Progenitor cell of endocrine pancreas (in vitro differentiated cells): ENCODE data around the gene NFIX. TPM values are rescaled to one million over a fixed set of nuclear protein-coding genes. Genes with fewer than 3 reads are reported as not detected.

Source experiments
- DNase-seq: peaks from one replicate; pipeline ENCODE4 v3.0.0; 2021; ENCODE audit warnings: low spot score; ENCODE audit not compliant: unreplicated experiment
- H3K27ac Mint-ChIP-seq: 2 replicates; pipeline ENCODE4 v1.8.0; 2021; ENCODE audit warnings: mild to moderate bottlenecking, moderate library complexity, mixed read lengths
- H3K27me3 Mint-ChIP-seq: 2 replicates; pipeline ENCODE4 v1.8.0; 2021; ENCODE audit warnings: mixed read lengths
- H3K36me3 Mint-ChIP-seq: 2 replicates; pipeline ENCODE4 v1.8.0; 2022; ENCODE audit warnings: mixed read lengths; ENCODE audit not compliant: insufficient read depth
- H3K4me1 Mint-ChIP-seq: 2 replicates; pipeline ENCODE4 v1.8.0; 2021; ENCODE audit warnings: low read depth, mixed read lengths
- H3K4me3 Mint-ChIP-seq: 2 replicates; pipeline ENCODE4 v1.8.0; 2021; ENCODE audit warnings: low read depth, mild to moderate bottlenecking, moderate library complexity, mixed read lengths
- H3K9me3 Mint-ChIP-seq: 2 replicates; pipeline ENCODE4 v1.8.0; 2021; ENCODE audit warnings: low read depth, mixed read lengths
- CTCF ChIP-seq: fragments of 200-600 bp; sonication (generic); IDR thresholded peaks from one replicate; pipeline ENCODE4 v1.5.0; 2021; ENCODE audit warnings: antibody characterized with exemption, mild to moderate bottlenecking; ENCODE audit not compliant: unreplicated experiment
- total RNA-seq: library from RNA; stranded (reverse); gene quantifications from 2 replicates; pipeline ENCODE4 v1.2.1, GENCODE V29; 2021

The NFIX gene
- total RNA-seq, 1 donor from 2014 or later: 0.46 TPM

DNA sequence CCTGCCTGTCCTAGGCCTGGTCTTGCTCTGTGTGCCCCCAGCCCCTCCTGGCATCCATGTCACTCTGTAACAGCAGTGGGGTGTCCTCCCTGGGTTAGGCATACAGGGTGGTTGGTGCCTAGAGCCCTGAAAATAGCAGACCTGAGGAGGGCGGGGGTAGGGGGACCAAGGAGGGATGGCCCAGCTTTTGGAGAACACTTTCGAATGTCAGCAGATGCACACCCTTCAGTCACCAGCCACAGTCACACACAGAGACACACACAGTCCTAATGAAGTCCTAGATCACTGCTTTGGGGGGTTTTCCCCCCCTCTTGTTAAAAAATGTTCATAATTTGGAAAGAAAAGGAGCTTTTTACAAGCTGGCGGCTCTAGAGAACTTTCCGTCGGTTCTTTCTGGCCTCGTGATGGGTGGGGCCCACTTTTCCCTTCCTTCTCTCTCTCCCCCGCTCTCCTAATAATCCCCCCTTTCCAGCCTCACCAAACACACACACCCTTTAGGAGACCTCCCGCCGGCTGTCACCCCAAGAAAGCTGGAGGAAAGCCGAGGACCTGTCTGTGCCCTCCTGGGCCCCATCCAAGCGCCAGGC lies 59.4 kb downstream of the NFIX start:
- H3K27ac Mint-ChIP-seq: peak overlapping the region; percentile 10
- no peak overlapping the region for H3K4me3 Mint-ChIP-seq
- H3K9me3 Mint-ChIP-seq: no peaks in the 10 kb centered on the region
- no peak for TF ChIP-seq CTCF
- H3K36me3 Mint-ChIP-seq: no peaks in the 10 kb centered on the region
- peaks cover 52% of the 10 kb centered on the region for H3K4me1 Mint-ChIP-seq
- peaks cover 73% of the 10 kb centered on the region for H3K27me3 Mint-ChIP-seq
- DNase-seq: no peak

- Mint-ChIP-seq H3K4me1 (peaks cover 50% of the 10 kb centered on the region), H3K27me3 (peaks cover 66% of the 10 kb centered on the region), H3K9me3 (no peaks in the 10 kb centered on the region), H3K4me3 (no peak overlapping the region), H3K36me3 (no peaks in the 10 kb centered on the region), H3K27ac (no peak overlapping the region)
- peak; percentile 9 for TF ChIP-seq CTCF
- no peak for DNase-seq
These were observed 60.2 kb downstream of the NFIX start for GRCh38 chr19:13055213-13056051.

DNA sequence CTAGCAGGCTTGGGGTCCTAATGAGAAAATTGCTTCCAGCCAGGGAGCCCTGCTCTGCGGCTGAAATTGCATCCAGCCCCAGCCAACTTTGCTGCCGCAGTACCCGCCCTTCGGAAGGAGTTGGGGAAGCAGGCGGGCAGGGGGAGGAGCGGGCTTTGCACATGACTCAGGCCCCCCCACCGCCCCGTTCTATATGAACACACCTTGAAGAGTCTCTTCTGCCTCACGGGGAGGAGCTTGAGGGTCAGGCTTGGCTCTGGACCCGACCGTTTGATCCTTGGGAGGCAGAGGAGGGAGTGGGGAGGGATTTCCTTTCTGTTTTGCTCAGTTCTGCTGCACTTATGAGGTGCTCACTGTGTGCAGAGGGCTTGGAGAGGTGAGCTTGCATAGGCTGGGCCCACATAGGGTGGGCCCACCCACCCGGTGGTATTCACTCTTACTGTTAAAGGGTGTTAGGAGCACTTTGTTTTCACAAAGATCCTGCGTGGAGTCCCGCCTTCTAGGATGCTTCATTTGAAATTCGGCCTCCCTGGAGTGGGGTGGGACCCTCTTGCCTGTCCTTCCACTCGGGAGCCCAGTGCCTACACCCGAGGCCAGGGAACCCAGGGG lies 60.9 kb downstream of the NFIX start:
- Mint-ChIP-seq H3K4me1 (peaks cover 47% of the 10 kb centered on the region), H3K27me3 (peaks cover 64% of the 10 kb centered on the region), H3K36me3 (no peaks in the 10 kb centered on the region), H3K27ac (no peak overlapping the region), H3K9me3 (no peaks in the 10 kb centered on the region), H3K4me3 (no peak overlapping the region)
- DNase-seq: no peak
- no peak for TF ChIP-seq CTCF

- no peak for DNase-seq
- Mint-ChIP-seq H3K27ac (no peak overlapping the region), H3K36me3 (no peaks in the 10 kb centered on the region), H3K9me3 (no peaks in the 10 kb centered on the region), H3K4me1 (peaks cover 39% of the 10 kb centered on the region), H3K4me3 (peak overlapping the region; percentile 29), H3K27me3 (peaks cover 70% of the 10 kb centered on the region)
- TF ChIP-seq CTCF: no peak
These were observed 61.9 kb downstream of the NFIX start for GRCh38 chr19:13057147-13057572.

GRCh38 chr19:13057744-13058143 lies 62.5 kb downstream of the NFIX start:
- H3K9me3 Mint-ChIP-seq: no peaks in the 10 kb centered on the region
- no peaks in the 10 kb centered on the region for H3K36me3 Mint-ChIP-seq
- H3K27ac Mint-ChIP-seq: no peak overlapping the region
- peaks cover 35% of the 10 kb centered on the region for H3K4me1 Mint-ChIP-seq
- DNase-seq: no peak
- TF ChIP-seq CTCF: no peak
- H3K27me3 Mint-ChIP-seq: peaks cover 72% of the 10 kb centered on the region
- no peak overlapping the region for H3K4me3 Mint-ChIP-seq
